Right forelimb (tissue), 1 donor: Measurements from ENCODE around the gene VANGL2.
"Not testable (repeated sequence)": the region's sequence is repeated elsewhere in the genome, so short reads cannot be mapped to it uniquely, and the experiment has no call there.

ENCODE experiments used
- DNase-seq: peaks from one replicate; pipeline ENCODE4 v3.0.0-alpha.2; 2018

VANGL2 gene

GRCh38 chr1:160370561-160371345 is 29.6 kb upstream of the VANGL2 start:
- no peak for DNase-seq

GRCh38 chr1:160371346-160371631 is 29.1 kb upstream of the VANGL2 start:
- DNase-seq, result no peak

GRCh38 chr1:160371756-160372155 is 28.6 kb upstream of the VANGL2 start:
- DNase-seq, result no peak

- DNase-seq, result no peak
Measured at GRCh38 chr1:160373696-160374095, 26.7 kb upstream of the VANGL2 start.

- DNase-seq, result peak; percentile 64
Measured at GRCh38 chr1:160374306-160375110, 25.9 kb upstream of the VANGL2 start.

GRCh38 chr1:160375788-160376524 is 24.4 kb upstream of the VANGL2 start:
- DNase-seq, result no peak

GRCh38 chr1:160376525-160377131 is 23.7 kb upstream of the VANGL2 start:
- DNase-seq, result no peak

- no peak for DNase-seq
Measured at GRCh38 chr1:160377585-160378206, 22.7 kb upstream of the VANGL2 start.

- not testable (repeated sequence) for DNase-seq
Measured at GRCh38 chr1:160384812-160385211, 15.6 kb upstream of the VANGL2 start.

- not testable (repeated sequence) for DNase-seq
Measured at GRCh38 chr1:160388406-160388805, 12.0 kb upstream of the VANGL2 start.

GRCh38 chr1:160394673-160395072 is 5.7 kb upstream of the VANGL2 start:
- no peak for DNase-seq

GRCh38 chr1:160397651-160398050 is 2.7 kb upstream of the VANGL2 start:
- no peak for DNase-seq

- DNase-seq, result no peak
Measured at GRCh38 chr1:160398823-160399222, 1.5 kb upstream of the VANGL2 start.

GRCh38 chr1:160399544-160400222 is 681 bp upstream of the VANGL2 start:
- no peak for DNase-seq

GRCh38 chr1:160400646-160401486 is 502 bp downstream of the VANGL2 start:
- DNase-seq, result peak; percentile 67

- DNase-seq, result no peak
Measured at GRCh38 chr1:160401487-160401805, 1.1 kb downstream of the VANGL2 start.

GRCh38 chr1:160402001-160402795 is 1.8 kb downstream of the VANGL2 start:
- no peak for DNase-seq

GRCh38 chr1:160403244-160403643 is 2.9 kb downstream of the VANGL2 start:
- no peak for DNase-seq

- DNase-seq, result no peak
Measured at GRCh38 chr1:160404094-160404493, 3.7 kb downstream of the VANGL2 start.

GRCh38 chr1:160405331-160405877 is 5.0 kb downstream of the VANGL2 start:
- no peak for DNase-seq
